Central memory CD4-positive, alpha-beta T cell (primary cell): Measurements from ENCODE around the gene SLC2A6.
"Not testable (repeated sequence)": the region's sequence is repeated elsewhere in the genome, so short reads cannot be mapped to it uniquely, and the experiment has no call there.

ENCODE experiments used
- DNase-seq: peaks from one replicate; pipeline ENCODE4 v3.0.0; 2022

SLC2A6 gene

DNA sequence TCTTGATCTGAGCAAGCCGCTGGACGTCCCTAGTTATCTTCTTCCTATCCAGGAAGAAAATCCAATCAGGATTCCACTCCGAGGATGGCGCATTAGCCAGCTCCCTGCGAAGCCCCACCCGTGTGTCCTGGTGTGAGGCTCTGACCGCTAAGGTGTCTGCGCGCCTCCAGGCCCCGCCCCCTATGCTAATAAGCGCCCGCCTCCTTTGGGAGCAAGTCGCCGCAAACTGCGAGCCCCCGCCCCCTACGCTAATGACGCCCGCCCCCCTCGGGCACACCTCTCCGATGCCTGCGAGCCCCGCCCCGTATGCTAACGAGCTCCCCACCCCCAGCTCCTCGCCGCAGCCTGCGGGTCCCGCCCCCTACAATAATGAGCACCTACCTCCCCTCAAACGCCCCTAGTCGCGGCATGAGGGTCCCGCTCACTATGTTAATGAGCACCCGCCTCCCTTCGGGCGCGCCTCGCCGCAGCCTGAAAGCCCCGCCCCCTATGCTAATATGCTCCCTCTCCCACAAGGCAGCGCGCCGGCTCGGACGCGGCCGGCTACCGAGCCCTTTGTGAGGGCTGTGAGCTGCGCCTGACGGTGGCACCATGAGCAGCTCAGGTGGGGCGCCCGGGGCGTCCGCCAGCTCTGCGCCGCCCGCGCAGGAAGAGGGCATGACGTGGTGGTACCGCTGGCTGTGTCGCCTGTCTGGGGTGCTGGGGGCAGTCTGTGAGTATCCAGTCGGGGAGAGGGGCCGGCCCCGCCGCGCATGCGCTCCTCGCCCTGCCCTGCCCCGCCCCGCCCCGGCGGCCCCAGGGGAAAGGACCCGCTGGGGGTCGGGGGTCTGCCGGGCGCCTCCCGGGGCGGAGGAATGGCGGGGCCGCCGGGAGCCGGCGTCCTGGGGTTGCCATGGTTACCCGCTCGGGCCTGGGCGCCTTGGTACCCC lies 19.2 kb downstream of the SLC2A6 start, which contains the start of gene CACFD1:
TSS of gene CACFD1 (plus strand) at position 503 of the 929 bp plus-strand sequence. CDS start at position 592, 89 bp downstream.
- peak; percentile 86 for DNase-seq

DNA sequence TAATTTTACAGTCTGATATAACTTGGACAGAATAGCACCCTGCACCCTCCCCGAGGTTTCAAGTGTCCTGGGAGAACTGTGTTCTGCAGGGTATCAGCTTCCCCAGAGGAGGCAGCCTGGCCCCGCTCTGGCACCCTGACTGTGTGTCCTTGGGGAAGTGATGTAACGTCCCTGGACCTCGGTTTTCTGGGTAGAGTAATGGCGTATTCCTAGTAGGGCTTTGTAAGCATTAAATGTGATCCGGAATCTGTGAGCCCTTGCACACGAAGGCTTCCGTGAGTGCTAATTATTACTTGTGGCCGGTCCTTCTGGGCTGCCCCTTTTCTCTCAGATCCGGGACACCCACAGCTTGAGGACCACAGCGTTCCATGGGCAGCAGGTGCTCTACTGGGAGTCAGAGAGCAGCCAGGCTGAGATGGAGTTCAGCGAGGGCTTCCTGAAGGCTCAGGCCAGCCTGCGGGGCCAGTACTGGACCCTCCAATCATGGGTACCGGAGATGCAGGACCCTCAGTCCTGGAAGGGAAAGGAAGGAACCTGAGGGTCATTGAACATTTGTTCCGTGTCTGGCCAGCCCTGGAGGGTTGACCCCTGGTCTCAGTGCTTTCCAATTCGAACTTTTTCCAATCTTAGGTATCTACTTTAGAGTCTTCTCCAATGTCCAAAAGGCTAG lies 20.1 kb downstream of the SLC2A6 start:
- no peak for DNase-seq

DNA sequence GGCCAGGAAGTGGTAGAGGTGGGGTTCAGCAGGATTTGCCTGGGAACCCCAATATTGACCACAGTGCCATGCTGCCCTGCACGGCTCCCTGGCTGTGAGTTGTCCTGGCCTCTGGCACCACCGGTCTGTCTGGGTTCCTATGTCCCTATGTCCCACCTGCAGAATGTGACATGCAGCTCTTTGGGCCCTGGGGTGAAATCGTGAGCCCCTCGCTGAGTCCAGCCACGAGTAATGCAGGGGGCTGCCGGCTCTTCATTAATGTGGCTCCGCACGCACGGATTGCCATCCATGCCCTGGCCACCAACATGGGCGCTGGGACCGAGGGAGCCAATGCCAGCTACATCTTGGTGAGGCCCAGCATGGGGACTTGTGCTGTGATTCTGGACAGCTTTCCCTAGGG lies 21.2 kb downstream of the SLC2A6 start:
- DNase-seq = no peak

DNA sequence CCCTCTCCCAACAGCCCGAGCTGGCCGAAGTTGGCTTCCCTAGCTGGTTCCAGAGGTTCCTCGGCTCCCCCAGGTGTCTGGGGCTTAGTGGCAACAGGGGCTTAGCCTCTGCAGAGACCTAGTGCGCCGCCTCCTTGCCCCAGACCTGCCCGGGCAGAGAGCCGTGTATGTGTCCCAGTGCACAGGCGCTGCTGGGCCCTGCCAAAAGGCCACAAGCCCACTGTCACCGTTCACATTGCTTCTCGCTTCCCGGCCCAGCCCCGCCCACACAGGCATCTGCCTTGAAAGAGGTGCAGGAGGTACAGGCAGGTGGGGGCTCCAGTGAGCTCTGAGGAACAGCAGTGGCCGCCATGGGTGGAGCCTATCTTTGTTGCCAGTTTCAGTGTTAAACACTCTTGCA lies 21.7 kb downstream of the SLC2A6 start:
- DNase-seq = no peak

DNA sequence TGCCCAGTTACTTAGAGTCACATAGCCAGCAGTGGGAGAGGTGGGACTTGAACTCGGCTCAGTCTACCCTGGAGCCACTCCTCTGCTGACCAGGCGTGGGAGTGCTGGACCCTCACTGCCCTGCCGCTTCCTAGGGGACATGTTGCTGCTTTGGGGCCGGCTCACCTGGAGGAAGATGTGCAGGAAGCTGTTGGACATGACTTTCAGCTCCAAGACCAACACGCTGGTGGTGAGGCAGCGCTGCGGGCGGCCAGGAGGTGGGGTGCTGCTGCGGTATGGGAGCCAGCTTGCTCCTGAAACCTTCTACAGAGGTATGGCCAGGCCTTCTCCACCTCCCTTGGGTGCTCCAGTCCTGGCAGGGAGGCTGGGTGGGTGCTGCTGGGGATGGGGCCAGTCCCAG lies 22.5 kb downstream of the SLC2A6 start:
- DNase-seq = no peak

DNA sequence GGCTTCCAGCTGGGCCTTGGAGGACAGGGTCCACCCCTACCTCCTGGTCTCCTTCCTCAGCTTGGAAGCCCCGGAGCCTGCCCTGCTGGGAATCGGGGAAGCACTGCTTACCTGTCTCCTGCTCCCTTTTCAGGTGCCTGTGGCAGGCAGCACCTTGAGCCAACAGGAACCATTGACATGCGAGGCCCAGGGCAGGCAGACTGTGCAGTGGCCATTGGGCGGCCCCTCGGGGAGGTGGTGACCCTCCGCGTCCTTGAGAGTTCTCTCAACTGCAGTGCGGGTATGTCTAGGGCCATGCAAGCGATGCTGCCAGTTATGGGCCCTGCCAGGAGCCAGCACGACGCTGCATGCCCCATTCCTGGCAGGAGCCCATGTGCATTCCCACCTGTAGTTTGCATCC lies 23.0 kb downstream of the SLC2A6 start:
- DNase-seq = no peak

DNA sequence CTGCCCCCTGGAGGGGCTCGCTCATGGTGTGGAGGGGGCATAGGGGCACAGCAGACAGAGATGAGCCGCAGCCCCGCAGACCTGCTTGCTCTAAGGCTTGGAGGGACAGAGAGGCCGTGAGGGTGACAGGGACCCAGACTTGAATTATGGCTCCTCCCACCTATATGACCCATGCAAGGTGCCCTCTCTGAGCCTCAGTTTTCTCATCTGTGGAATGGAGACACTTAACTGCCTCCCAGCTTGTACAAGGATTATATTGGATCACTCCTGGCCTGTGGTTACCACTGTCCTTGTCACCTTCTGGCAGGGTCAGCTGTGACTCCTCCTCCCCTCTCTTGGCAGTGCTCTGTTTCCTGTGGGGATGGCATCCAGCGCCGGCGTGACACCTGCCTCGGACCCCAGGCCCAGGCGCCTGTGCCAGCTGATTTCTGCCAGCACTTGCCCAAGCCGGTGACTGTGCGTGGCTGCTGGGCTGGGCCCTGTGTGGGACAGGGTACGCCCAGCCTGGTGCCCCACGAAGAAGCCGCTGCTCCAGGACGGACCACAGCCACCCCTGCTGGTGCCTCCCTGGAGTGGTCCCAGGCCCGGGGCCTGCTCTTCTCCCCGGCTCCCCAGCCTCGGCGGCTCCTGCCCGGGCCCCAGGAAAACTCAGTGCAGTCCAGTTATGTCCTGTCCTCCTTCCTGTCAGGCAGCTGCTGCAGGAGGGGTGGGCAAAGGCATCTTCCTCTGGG lies 23.8 kb downstream of the SLC2A6 start:
- DNase-seq = no peak

DNA sequence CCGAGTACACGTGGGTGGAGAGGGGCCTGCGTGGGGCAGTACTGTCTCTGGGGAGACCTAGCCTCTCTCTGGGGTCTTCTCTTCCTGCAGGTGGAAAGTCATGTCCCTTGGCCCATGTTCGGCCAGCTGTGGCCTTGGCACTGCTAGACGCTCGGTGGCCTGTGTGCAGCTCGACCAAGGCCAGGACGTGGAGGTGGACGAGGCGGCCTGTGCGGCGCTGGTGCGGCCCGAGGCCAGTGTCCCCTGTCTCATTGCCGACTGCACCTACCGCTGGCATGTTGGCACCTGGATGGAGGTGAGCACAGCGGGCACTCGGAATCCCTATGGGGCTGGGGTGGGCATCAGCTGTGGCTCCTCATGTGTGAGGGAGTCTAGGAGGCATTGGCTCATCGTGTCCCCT lies 24.6 kb downstream of the SLC2A6 start:
- no peak for DNase-seq

DNA sequence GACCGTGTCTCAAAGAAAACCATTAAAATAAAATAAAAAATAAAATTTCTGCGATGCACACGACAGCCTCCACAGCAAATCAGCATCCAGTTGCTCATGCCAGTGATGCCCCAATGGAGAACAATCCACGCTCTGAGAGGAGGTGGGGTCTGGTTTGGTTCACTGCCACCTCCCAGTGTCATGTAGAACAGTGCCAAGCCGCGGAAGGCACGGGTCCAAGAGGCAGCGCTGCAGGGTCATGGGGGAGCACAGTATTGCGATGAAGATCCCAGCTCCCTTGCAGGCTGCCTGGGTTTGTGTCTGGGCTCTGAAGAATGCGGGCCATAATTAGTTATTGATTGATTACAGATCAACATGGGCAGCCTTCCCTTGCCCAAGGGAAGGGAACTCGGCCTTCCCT lies 25.2 kb downstream of the SLC2A6 start:
- DNase-seq = no peak

DNA sequence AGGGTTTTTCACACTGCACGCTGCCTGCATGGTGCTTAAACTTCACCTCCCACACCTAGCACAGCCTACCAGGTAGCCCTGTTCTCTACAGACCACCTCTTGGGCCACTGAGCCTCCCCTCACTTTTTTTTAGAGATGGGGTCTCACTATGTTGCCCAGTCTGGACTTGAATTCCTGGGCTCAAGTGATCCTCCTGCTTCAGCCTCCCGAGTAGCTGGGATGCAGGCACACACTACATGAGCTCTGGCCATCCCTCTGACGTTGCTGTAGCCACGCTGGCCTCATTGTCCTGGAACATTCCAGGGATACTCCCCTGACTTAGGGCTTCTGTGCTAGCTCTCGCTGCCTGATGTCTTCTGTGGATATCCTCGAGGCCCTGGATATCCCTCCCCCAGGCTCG lies 26.3 kb downstream of the SLC2A6 start:
- no peak for DNase-seq

DNA sequence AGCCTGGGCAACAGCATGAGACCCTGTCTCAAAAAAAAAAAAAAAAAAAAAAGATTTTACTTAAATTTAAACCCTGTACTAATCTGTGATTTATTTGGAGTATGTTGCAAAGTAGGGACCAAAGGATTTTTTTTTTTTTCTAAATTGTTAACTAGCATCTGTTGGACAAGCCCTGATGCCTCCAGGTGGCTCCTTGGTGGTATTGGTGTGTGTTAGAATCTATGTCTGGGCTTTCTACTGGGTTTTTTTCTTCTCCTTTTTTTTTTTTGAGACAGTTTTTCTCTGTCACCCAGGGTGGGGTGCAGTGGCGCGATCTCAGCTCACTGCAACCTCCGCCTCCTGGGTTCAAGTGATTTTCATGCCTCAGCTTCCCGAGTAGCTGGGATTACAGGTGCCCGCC lies 27.0 kb downstream of the SLC2A6 start:
- DNase-seq = not testable (repeated sequence)

DNA sequence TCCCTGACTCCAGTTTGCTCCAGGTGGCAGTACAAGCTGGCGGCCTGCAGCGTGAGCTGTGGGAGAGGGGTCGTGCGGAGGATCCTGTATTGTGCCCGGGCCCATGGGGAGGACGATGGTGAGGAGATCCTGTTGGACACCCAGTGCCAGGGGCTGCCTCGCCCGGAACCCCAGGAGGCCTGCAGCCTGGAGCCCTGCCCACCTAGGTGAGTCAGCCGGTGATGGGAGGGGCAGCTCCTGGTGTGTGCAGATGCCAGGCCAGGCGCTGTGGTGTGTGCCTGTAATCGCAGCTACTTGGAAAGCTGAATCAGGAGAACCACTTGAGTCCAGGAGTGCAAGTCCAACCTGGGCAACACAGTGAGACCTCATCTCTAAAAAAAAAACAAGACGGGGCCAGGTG lies 29.1 kb downstream of the SLC2A6 start:
- no peak for DNase-seq

DNA sequence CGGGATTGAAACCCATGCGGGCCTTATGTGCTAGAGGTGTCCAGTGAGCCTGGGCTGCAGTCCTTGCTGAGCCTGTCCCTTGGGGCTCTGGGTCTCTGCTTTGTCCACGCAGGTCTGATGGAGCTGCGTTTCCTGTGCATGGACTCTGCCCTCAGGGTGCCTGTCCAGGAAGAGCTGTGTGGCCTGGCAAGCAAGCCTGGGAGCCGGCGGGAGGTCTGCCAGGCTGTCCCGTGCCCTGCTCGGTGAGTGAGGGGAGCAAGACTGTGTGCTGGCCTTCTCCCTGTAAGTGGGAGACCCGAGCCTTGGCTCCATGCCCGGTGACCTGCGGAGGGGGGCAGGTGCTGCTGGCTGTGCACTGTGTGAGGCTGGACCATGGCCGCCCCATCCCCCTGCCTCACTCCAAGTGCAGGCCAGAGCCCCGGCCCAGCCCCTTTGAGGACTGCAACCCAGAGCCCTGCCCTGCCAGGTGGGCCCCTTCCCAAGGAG lies 30.4 kb downstream of the SLC2A6 start:
- DNase-seq = no peak

DNA sequence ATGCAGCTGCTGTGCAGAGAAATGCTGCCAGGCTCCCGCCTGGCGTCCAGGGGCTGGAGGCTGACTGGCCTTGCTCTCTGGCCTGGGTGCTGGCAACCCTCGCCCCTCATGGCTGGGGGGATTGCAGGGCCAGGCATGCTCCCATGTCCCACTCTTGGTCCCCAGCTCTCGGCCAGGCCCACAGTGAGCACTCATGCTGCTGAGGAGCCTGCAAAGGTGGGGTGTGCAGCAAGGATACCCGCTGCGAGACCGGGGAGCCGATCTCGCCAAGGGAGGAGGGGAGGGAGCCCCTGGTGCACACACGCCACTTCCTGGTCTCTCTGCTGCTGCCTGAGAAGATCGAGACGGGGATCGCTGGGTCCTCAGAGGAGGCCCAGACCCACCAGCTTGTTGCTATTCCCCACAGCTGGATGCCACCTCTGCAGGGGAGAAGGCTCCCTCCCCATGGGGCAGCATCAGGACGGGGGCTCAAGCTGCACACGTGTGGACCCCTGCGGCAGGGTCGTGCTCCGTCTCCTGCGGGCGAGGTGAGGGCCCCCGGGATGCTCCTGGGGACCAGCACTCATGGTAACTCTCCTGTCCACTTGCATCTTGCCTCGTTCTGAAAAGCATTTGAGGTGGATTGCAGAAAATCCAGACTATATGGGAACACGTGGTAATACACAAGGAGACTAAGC lies 33.5 kb downstream of the SLC2A6 start:
- DNase-seq = no peak

DNA sequence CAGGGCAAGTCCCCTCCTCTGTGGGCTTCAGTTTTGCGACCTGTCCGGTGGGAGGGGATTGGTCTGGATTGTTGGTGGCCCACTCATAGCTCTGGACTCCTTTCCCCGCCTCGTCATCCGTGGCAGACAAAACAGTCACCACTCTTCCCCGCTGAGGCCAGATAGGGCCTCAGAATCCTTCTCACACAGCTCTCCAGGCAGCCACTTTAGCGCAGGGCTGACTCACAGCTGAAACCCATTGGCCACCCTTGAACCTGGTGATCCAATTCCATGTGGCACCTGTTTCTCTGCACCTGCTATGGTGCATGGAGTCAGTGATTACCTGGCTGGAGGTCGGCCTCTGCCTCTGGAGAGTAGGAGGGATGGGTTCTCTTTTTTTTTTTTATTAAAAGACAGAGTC lies 34.9 kb downstream of the SLC2A6 start:
- no peak for DNase-seq

DNA sequence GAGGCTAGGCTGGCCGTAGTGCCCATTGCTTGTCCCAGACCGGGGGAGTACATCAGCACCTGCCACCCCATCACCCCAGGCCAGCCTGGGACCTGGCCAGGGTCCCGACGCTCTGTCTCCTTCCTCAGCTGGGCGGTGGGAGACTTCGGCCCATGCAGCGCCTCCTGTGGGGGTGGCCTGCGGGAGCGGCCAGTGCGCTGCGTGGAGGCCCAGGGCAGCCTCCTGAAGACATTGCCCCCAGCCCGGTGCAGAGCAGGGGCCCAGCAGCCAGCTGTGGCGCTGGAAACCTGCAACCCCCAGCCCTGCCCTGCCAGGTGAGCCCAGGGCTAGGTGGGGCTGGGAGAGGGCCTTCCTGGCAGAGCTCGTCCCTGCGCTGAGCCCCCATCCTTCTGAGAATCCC lies 35.7 kb downstream of the SLC2A6 start:
- DNase-seq = no peak

DNA sequence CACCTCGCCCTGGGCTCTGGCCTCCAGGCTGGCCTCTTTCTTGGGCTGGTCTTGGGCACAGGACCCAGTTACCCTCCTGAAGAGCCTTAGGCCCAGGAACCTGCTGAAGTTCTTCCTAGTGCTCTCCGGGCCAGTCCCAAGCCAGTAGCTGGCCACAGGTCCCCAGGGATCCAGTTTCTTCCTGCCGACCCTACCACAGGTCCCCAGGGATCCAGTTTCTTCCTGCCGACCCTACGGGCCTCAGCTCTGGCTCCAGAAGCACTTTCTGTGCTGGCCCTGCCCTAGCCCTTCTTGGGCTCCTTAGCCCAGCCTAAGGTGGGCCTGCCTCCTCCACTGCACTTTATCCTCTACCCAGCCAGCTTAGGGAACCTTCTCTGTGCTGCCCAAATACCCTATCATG lies 37.3 kb downstream of the SLC2A6 start:
- DNase-seq = no peak

DNA sequence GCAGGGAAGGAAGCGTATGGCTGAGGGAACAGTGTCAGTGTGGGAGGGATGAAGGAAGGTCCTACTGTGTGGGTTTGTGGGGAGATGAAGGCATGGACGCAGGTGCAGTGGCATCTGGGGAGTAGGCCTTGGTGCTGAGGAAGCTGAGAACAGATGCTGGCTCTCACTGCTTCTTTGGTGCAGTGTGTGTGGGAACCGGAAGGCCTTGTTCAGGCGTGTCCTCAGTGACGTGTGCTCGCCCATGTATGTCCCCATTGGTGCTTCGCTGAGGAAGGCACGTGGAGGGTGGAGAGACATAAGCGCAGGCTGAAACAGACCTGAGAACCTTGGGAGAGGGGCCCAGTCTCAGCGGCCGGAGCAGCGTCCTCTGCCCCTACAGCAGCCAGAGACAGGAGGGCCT lies 38.0 kb downstream of the SLC2A6 start:
- DNase-seq = no peak

DNA sequence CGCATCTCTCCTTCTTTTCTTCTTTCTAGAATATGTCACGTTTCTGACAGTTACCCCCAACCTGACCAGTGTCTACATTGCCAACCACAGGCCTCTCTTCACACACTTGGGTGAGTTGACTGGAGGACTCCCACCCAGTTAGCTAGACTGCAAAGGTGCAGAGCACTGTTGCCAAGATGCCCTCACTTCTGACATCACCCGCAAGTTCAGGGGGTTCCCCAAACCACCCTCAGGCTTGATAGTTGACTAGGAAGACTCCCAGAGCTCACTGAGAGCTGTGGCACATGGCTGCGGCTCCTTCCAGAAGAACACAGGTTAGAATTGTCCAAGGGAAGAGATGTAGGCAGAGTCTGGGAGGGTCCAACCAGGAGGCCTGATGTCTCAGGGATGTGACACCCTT lies 39.6 kb downstream of the SLC2A6 start:
- no peak for DNase-seq

DNA sequence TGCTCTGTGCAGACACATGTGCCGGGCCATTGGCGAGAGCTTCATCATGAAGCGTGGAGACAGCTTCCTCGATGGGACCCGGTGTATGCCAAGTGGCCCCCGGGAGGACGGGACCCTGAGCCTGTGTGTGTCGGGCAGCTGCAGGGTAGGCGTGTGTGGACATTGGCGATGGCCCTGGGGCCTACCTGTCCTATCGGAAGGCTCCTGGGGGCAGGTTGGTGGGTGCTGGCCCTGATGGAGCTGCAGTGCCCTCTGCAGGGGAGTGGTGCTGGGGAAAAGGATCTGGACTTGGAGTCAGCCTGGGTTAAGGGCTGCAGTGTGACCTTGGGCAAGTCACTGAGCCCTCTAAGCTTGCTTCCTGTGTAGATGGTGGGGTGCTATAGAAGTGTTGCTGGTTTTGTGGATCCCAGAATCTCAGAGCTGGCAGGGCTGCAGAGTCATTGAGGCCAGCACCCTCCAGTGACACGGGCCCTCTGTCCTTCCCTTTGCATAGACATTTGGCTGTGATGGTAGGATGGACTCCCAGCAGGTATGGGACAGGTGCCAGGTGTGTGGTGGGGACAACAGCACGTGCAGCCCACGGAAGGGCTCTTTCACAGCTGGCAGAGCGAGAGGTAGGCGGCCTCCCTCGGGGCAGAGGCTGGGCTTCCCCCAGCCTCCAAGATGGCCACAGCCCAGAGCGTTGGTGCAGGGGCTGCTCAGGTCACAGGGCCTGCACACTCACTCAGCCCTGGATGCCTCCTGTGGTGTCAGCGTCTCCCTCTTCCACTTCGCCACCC lies 41.0 kb downstream of the SLC2A6 start:
- no peak for DNase-seq

DNA sequence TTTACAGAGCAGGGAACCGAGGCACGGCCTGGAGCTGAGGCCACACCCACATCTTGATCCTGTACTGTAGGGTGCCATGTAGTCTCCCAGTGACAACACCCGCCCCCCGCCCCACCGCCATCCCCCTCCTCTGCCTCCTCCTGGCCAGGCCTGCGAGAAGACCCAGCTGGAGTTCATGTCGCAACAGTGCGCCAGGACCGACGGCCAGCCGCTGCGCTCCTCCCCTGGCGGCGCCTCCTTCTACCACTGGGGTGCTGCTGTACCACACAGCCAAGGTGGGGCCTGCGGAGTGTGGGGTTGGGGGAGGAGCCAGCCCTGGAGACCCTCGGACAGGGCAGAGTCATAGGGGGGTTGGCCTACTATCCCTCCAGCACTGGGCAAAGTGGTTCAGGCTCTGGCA lies 42.2 kb downstream of the SLC2A6 start:
- no peak for DNase-seq

DNA sequence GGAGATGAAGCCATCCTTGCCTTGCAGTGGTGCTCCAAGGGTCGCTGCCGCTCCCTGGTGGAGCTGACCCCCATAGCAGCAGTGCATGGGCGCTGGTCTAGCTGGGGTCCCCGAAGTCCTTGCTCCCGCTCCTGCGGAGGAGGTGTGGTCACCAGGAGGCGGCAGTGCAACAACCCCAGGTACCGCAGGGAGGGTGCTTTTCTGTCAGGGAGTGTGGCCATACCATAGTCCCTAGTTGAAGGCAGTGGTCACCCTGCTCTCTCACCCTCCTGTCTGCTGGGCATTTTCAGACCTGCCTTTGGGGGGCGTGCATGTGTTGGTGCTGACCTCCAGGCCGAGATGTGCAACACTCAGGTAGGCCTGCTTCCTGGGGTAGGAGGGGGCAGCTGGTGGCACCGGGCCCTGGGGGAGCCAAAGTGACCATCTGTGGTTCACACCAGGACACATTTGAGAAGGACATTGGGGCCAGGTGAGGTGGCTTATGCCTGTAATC lies 45.5 kb downstream of the SLC2A6 start:
- DNase-seq = no peak
